Skeletal muscle satellite cell (primary cell): Measurements from ENCODE around the gene PEX11A. TPM values are rescaled to one million over a fixed set of nuclear protein-coding genes. Genes with fewer than 3 reads are reported as not detected.
A peak's percentile ranks its signal among the peaks of the same experiment; 100 is the strongest.

Source experiments
- H3K27me3 ChIP-seq: 2 replicates; pipeline ENCODE4 v1.7.0; 2013; ENCODE audit warnings: low read length; ENCODE audit not compliant: control insufficient read depth, insufficient read depth
- H3K36me3 ChIP-seq: 2 replicates; pipeline ENCODE4 v1.7.0; 2013; ENCODE audit warnings: mild to moderate bottlenecking, control low read depth, low read length; ENCODE audit not compliant: insufficient read depth
- H3K4me1 ChIP-seq: 2 replicates; pipeline ENCODE4 v1.7.0; 2013; ENCODE audit warnings: low read length; ENCODE audit not compliant: control insufficient read depth, insufficient read depth
- H3K4me2 ChIP-seq: 2 replicates; pipeline ENCODE4 v1.7.0; 2013; ENCODE audit warnings: mild to moderate bottlenecking, low read length
- H3K4me3 ChIP-seq: 2 replicates; pipeline ENCODE4 v1.7.0; 2013; ENCODE audit warnings: low read length
- H3K9ac ChIP-seq: 2 replicates; pipeline ENCODE4 v1.7.0; 2013; ENCODE audit warnings: mild to moderate bottlenecking, low read depth, low read length, moderate library complexity
- H3K9me3 ChIP-seq: replicated peaks from 2 replicates; pipeline ENCODE4 v1.7.0; 2013; ENCODE audit warnings: mild to moderate bottlenecking, control low read depth, low read length
- total RNA-seq: library from RNA; depleted of rRNA; stranded (reverse); fragments of >200 nt; gene quantifications from 2 replicates; pipeline ENCODE4 v1.2.3, GENCODE V29; 2012; rRNA removed

Gene PEX11A
- 2.0 and 2.8 TPM in 2 replicates for total RNA-seq

- H3K27me3 ChIP-seq, result peaks cover 6% of the 10 kb centered on the region
- peak within 1 kb of the TSS; percentile 70 for H3K9ac ChIP-seq
- H3K4me2 ChIP-seq, result peak within 1 kb of the TSS; percentile 95
- no peaks in the 10 kb centered on the region for H3K36me3 ChIP-seq
- peak within 1 kb of the TSS; percentile 93 for H3K4me3 ChIP-seq
- no peaks in the 10 kb centered on the region for H3K4me1 ChIP-seq
- no peaks in the 10 kb centered on the region for H3K9me3 ChIP-seq
Observed at GRCh38 chr15:89690276-89691218, at the start of gene PEX11A, which contains the start of gene WDR93. PEX11A (minus strand) TSS chr15:89690754; CDS start chr15:89690632, 122 bp downstream. WDR93 (plus strand) TSS chr15:89690811; CDS start chr15:89701747, 10,936 bp downstream.

GRCh38 chr15:89740137-89740536 lies 49.6 kb upstream of the PEX11A start:
- Histone ChIP-seq H3K4me3 (no peak overlapping the region), H3K9ac (no peak overlapping the region), H3K9me3 (no peaks in the 10 kb centered on the region), H3K27me3 (peaks cover 46% of the 10 kb centered on the region), H3K36me3 (no peaks in the 10 kb centered on the region), H3K4me1 (no peaks in the 10 kb centered on the region), H3K4me2 (peak overlapping the region; percentile 48)

GRCh38 chr15:89735773-89736172 lies 45.2 kb upstream of the PEX11A start:
- Histone ChIP-seq H3K4me2 (no peak overlapping the region), H3K9ac (no peak overlapping the region), H3K4me1 (no peaks in the 10 kb centered on the region), H3K36me3 (no peaks in the 10 kb centered on the region), H3K27me3 (peaks cover 61% of the 10 kb centered on the region), H3K4me3 (no peak overlapping the region), H3K9me3 (no peaks in the 10 kb centered on the region)

- Histone ChIP-seq H3K4me2 (no peak overlapping the region), H3K4me3 (no peak overlapping the region), H3K36me3 (no peaks in the 10 kb centered on the region), H3K27me3 (peaks cover 60% of the 10 kb centered on the region), H3K9me3 (no peaks in the 10 kb centered on the region), H3K9ac (no peak overlapping the region), H3K4me1 (peaks cover 6% of the 10 kb centered on the region)
Observed at GRCh38 chr15:89732451-89733172, 42.1 kb upstream of the PEX11A start.

- Histone ChIP-seq H3K27me3 (peaks cover 59% of the 10 kb centered on the region), H3K36me3 (no peaks in the 10 kb centered on the region)
Observed at GRCh38 chr15:89731275-89731674, 40.7 kb upstream of the PEX11A start.

GRCh38 chr15:89728254-89728653 lies 37.7 kb upstream of the PEX11A start:
- no peak overlapping the region for H3K9ac ChIP-seq
- H3K27me3 ChIP-seq, result peaks cover 37% of the 10 kb centered on the region
- no peak overlapping the region for H3K4me2 ChIP-seq
- peaks cover 6% of the 10 kb centered on the region for H3K4me1 ChIP-seq
- no peak overlapping the region for H3K4me3 ChIP-seq
- no peaks in the 10 kb centered on the region for H3K9me3 ChIP-seq
- H3K36me3 ChIP-seq, result no peaks in the 10 kb centered on the region

More at GRCh38 chr15:89731275-89731674, 40.7 kb upstream of the PEX11A start:
- H3K4me3 ChIP-seq, result no peak overlapping the region
- H3K9ac ChIP-seq, result no peak overlapping the region
- no peaks in the 10 kb centered on the region for H3K9me3 ChIP-seq
- peaks cover 6% of the 10 kb centered on the region for H3K4me1 ChIP-seq
- H3K4me2 ChIP-seq, result no peak overlapping the region

GRCh38 chr15:89725064-89725463 lies 34.5 kb upstream of the PEX11A start:
- Histone ChIP-seq H3K4me2 (no peak overlapping the region), H3K36me3 (no peaks in the 10 kb centered on the region), H3K9ac (no peak overlapping the region), H3K27me3 (peaks cover 25% of the 10 kb centered on the region), H3K4me3 (no peak overlapping the region), H3K9me3 (no peaks in the 10 kb centered on the region), H3K4me1 (peaks cover 6% of the 10 kb centered on the region)

GRCh38 chr15:89724621-89725020 lies 34.1 kb upstream of the PEX11A start:
- Histone ChIP-seq H3K4me3 (no peak overlapping the region), H3K27me3 (peaks cover 24% of the 10 kb centered on the region), H3K9ac (no peak overlapping the region), H3K4me2 (no peak overlapping the region), H3K4me1 (peaks cover 6% of the 10 kb centered on the region), H3K36me3 (no peaks in the 10 kb centered on the region), H3K9me3 (no peaks in the 10 kb centered on the region)

GRCh38 chr15:89723031-89723430 lies 32.5 kb upstream of the PEX11A start:
- Histone ChIP-seq H3K4me1 (no peaks in the 10 kb centered on the region), H3K36me3 (no peaks in the 10 kb centered on the region), H3K27me3 (peaks cover 29% of the 10 kb centered on the region), H3K4me3 (no peak overlapping the region), H3K4me2 (no peak overlapping the region), H3K9me3 (no peaks in the 10 kb centered on the region), H3K9ac (no peak overlapping the region)

- Histone ChIP-seq H3K4me2 (no peak overlapping the region), H3K4me3 (no peak overlapping the region), H3K9me3 (no peaks in the 10 kb centered on the region), H3K27me3 (peaks cover 36% of the 10 kb centered on the region), H3K4me1 (no peaks in the 10 kb centered on the region), H3K9ac (no peak overlapping the region), H3K36me3 (no peaks in the 10 kb centered on the region)
Observed at GRCh38 chr15:89714775-89715174, 24.2 kb upstream of the PEX11A start.

GRCh38 chr15:89707577-89707976 lies 17.0 kb upstream of the PEX11A start:
- Histone ChIP-seq H3K9ac (no peak overlapping the region), H3K36me3 (no peaks in the 10 kb centered on the region), H3K4me3 (no peak overlapping the region), H3K4me2 (no peak overlapping the region), H3K9me3 (no peaks in the 10 kb centered on the region), H3K27me3 (peaks cover 71% of the 10 kb centered on the region), H3K4me1 (no peaks in the 10 kb centered on the region)
